GM23248 (cell line): ENCODE data around the gene SPOCK2. TPM values are rescaled to one million over a fixed set of nuclear protein-coding genes. Genes with fewer than 3 reads are reported as not detected.

Source experiments
- DNase-seq: peaks from one replicate; pipeline ENCODE4 v3.0.0-alpha.2; 2015
- H2AFZ ChIP-seq: fragments of 200-600 bp; sonication (generic); 2 replicates; pipeline ENCODE4 v1.6.1; 2016; ENCODE audit warnings: antibody characterized with exemption
- H3F3A ChIP-seq: fragments of 200-600 bp; sonication (generic); 2 replicates; pipeline ENCODE4 v1.6.1; 2016; ENCODE audit warnings: mild to moderate bottlenecking, antibody characterized with exemption, mixed run types; ENCODE audit not compliant: insufficient read depth
- H3K27ac ChIP-seq: fragments of 200-600 bp; sonication (generic); 2 replicates; pipeline ENCODE4 v1.5.1; 2016; ENCODE audit warnings: mild to moderate bottlenecking
- H3K27me3 ChIP-seq: fragments of 200-600 bp; sonication (generic); replicated peaks from 2 replicates; pipeline ENCODE4 v1.6.1; 2016; ENCODE audit warnings: mild to moderate bottlenecking; ENCODE audit not compliant: insufficient read depth
- H3K36me3 ChIP-seq: fragments of 200-600 bp; sonication (generic); 2 replicates; pipeline ENCODE4 v1.6.1; 2016; ENCODE audit warnings: low read depth, mild to moderate bottlenecking
- H3K4me1 ChIP-seq: fragments of 200-600 bp; sonication (generic); 2 replicates; pipeline ENCODE4 v1.6.1; 2016; ENCODE audit warnings: mild to moderate bottlenecking; ENCODE audit not compliant: insufficient read depth
- H3K4me2 ChIP-seq: fragments of 200-600 bp; sonication (generic); one replicate; pipeline ENCODE4 v1.6.1; 2016; ENCODE audit warnings: mild to moderate bottlenecking; ENCODE audit not compliant: unreplicated experiment
- H3K4me3 ChIP-seq: fragments of 200-600 bp; sonication (generic); 2 replicates; pipeline ENCODE4 v1.5.1; 2016; ENCODE audit warnings: mild to moderate bottlenecking
- H3K79me2 ChIP-seq: fragments of 200-600 bp; sonication (generic); 2 replicates; pipeline ENCODE4 v1.6.1; 2016; ENCODE audit warnings: mild to moderate bottlenecking; ENCODE audit not compliant: insufficient read depth
- H3K9ac ChIP-seq: fragments of 200-600 bp; sonication (generic); 2 replicates; pipeline ENCODE4 v1.6.1; 2016; ENCODE audit warnings: mild to moderate bottlenecking
- H3K9me2 ChIP-seq: fragments of 200-600 bp; sonication (generic); 2 replicates; pipeline ENCODE4 v1.6.1; 2016; ENCODE audit warnings: mixed run types, mild to moderate bottlenecking, moderate library complexity; ENCODE audit not compliant: insufficient read depth
- H3K9me3 ChIP-seq: fragments of 200-600 bp; sonication (generic); one replicate; pipeline ENCODE4 v1.6.1; 2017; ENCODE audit warnings: low read depth
- H4K20me1 ChIP-seq: fragments of 200-600 bp; sonication (generic); 2 replicates; pipeline ENCODE4 v1.6.0; 2016; ENCODE audit not compliant: insufficient read depth
- EZH2 ChIP-seq: fragments of 200-600 bp; sonication (generic); IDR thresholded peaks from 2 replicates; pipeline ENCODE4 v1.6.1; 2018; ENCODE audit warnings: antibody characterized with exemption, mild to moderate bottlenecking; ENCODE audit not compliant: insufficient read depth, poor library complexity, severe bottlenecking
- EZH2phosphoT487 ChIP-seq: fragments of 200-600 bp; sonication (generic); IDR thresholded peaks from 2 replicates; pipeline ENCODE4 v1.6.1; 2018; ENCODE audit warnings: antibody characterized with exemption, moderate library complexity, mild to moderate bottlenecking, low read depth; ENCODE audit not compliant: insufficient read depth
- WGBS, 2 experiments: methylation state at CpG; one replicate each; pipeline ENCODE4 v1.1.6; 2015 to 2017; ENCODE audit warnings: low lambda C conversion rate in 2 of 2, low coverage in 1 of 2; ENCODE audit errors: missing lambda C conversion rate in 2 of 2; 5-methylcytosine and 5-hydroxymethylcytosine counted together
- in situ Hi-C: fragments of 300-500 bp; cut with MboI; formaldehyde crosslinking; loops from 2 replicates; pipeline ENCODE4 v1.15.0; 2020
- polyA plus RNA-seq: library from polyadenylated mRNA; unstranded; fragments of >200 nt; fragmentation: Nextera tagmentation; extraction: Ambion mirVana; gene quantifications from 2 replicates; pipeline ENCODE4 v1.2.1, GENCODE V29; 2016
- total RNA-seq: library from RNA; depleted of rRNA; stranded (reverse); fragments of >200 nt; shearing (Covaris generic); gene quantifications from 2 replicates; pipeline ENCODE4 v1.2.3, GENCODE V29; 2014

SPOCK2 gene
- total and polyA plus RNA-seq, 2 experiments from 2014 or later = 0.04 TPM; not detected in 1

- WGBS, 2 experiments = 71 to 77% methylated on average over 12 of the region's 12 CpGs
- no peak overlapping the region for H3K27ac ChIP-seq
- H4K20me1 ChIP-seq = no peaks in the 10 kb centered on the region
- no peaks in the 10 kb centered on the region for H3K9me2 ChIP-seq
- H3K4me1 ChIP-seq = no peaks in the 10 kb centered on the region
- H3K9me3 ChIP-seq = no peaks in the 10 kb centered on the region
- H3K9ac ChIP-seq = no peak overlapping the region
- no peak overlapping the region for H3K4me2 ChIP-seq
- H3K4me3 ChIP-seq = no peak overlapping the region
- no peaks in the 10 kb centered on the region for H3K27me3 ChIP-seq
- TF ChIP-seq EZH2 (no peak), EZH2phosphoT487 (no peak)
- no peaks in the 10 kb centered on the region for H3K36me3 ChIP-seq
- H3K79me2 ChIP-seq = no peaks in the 10 kb centered on the region
- H3F3A ChIP-seq = no peaks in the 10 kb centered on the region
- in situ Hi-C loops = no loop called here
- DNase-seq = no peak
- H2AFZ ChIP-seq = no peak overlapping the region
These were observed 19.4 kb downstream of the SPOCK2 start for GRCh38 chr10:72068901-72069446.

DNA sequence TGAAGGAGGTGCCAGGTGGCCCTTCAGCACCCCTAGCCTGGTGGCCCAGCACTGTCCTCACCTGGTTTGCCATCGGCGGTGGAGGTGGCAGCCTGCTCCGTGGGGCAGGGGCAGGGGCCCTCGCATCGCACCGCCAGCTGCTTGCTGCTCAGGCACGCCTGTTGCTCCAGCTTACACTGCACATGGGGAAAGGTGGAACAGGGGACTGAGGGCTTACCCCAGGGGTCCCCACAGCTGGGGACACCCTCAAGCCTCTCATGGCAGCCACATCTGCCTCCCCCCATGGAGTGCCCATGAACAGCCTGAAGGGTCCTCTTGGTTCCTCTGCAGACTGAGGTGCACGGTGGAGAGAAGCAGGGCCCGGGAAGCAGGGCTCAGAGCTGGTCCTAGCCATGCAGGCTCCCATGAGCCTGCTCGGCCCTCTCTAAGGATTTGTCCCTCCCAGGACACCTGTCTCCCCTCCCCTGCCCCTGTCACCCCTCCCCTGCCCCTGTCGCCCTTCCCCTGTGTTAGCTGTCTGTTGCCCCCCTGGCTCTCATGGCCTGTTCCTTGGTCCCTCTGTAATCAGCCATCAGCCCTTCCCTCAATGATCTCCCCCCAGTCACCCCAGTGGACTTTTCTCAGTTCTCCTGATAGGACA, 20.1 kb downstream of the SPOCK2 start:
- Histone ChIP-seq H3K4me2 (no peak overlapping the region), H3K27me3 (no peaks in the 10 kb centered on the region), H3K9me2 (no peaks in the 10 kb centered on the region), H3K27ac (no peak overlapping the region), H3K36me3 (no peaks in the 10 kb centered on the region), H3K79me2 (no peaks in the 10 kb centered on the region), H3K4me1 (no peaks in the 10 kb centered on the region), H3F3A (no peaks in the 10 kb centered on the region), H3K9ac (no peak overlapping the region), H3K4me3 (no peak overlapping the region), H4K20me1 (no peaks in the 10 kb centered on the region), H2AFZ (no peak overlapping the region), H3K9me3 (no peaks in the 10 kb centered on the region)
- no peak for TF ChIP-seq EZH2
- TF ChIP-seq EZH2phosphoT487 = no peak
- in situ Hi-C loops = no loop called here
- WGBS, 2 experiments = 83 to 84% methylated on average over 9 to 11 of the region's 11 CpGs
- DNase-seq = no peak

- Histone ChIP-seq H3K4me3 (no peak overlapping the region), H3K4me2 (no peak overlapping the region), H3K36me3 (no peaks in the 10 kb centered on the region), H3K9ac (no peak overlapping the region), H3K79me2 (no peaks in the 10 kb centered on the region), H3K27ac (no peak overlapping the region), H4K20me1 (no peaks in the 10 kb centered on the region), H2AFZ (no peak overlapping the region), H3F3A (no peaks in the 10 kb centered on the region), H3K9me3 (no peaks in the 10 kb centered on the region), H3K9me2 (no peaks in the 10 kb centered on the region), H3K4me1 (no peaks in the 10 kb centered on the region), H3K27me3 (no peaks in the 10 kb centered on the region)
- no peak for DNase-seq
- TF ChIP-seq EZH2 (no peak), EZH2phosphoT487 (no peak)
- in situ Hi-C loops = no loop called here
- 70 to 71% methylated on average over 12 to 13 of the region's 13 CpGs for WGBS, 2 experiments
These were observed 20.8 kb downstream of the SPOCK2 start for GRCh38 chr10:72067463-72068125.

GRCh38 chr10:72066318-72067284, 21.8 kb downstream of the SPOCK2 start:
- H3K9me2 ChIP-seq = no peaks in the 10 kb centered on the region
- TF ChIP-seq EZH2 (no peak), EZH2phosphoT487 (no peak)
- no peaks in the 10 kb centered on the region for H3K4me1 ChIP-seq
- H2AFZ ChIP-seq = no peak overlapping the region
- H4K20me1 ChIP-seq = no peaks in the 10 kb centered on the region
- in situ Hi-C loops = no loop called here
- no peaks in the 10 kb centered on the region for H3K79me2 ChIP-seq
- no peak overlapping the region for H3K4me3 ChIP-seq
- no peaks in the 10 kb centered on the region for H3F3A ChIP-seq
- H3K9me3 ChIP-seq = no peaks in the 10 kb centered on the region
- H3K27me3 ChIP-seq = no peaks in the 10 kb centered on the region
- DNase-seq = no peak
- H3K27ac ChIP-seq = no peak overlapping the region
- H3K9ac ChIP-seq = no peak overlapping the region
- 76 to 82% methylated on average over 18 of the region's 18 CpGs for WGBS, 2 experiments
- no peaks in the 10 kb centered on the region for H3K36me3 ChIP-seq
- no peak overlapping the region for H3K4me2 ChIP-seq
